NCI-H226 (cell line): ENCODE results near the gene TMEM139.
"Not testable (repeated sequence)": the region's sequence is repeated elsewhere in the genome, so short reads cannot be mapped to it uniquely, and the experiment has no call there.

Experiments used
- DNase-seq: peaks from one replicate; pipeline ENCODE4 v3.0.0-alpha.2; 2015

The TMEM139 gene

GRCh38 chr7:143259765-143260164 lies 25.0 kb upstream of the TMEM139 start:
- DNase-seq, result no peak

GRCh38 chr7:143261901-143262300 lies 22.9 kb upstream of the TMEM139 start:
- no peak for DNase-seq

- peak; percentile 72 for DNase-seq
Observed at GRCh38 chr7:143263266-143264195, 21.2 kb upstream of the TMEM139 start, which contains the start of gene GSTK1. TSS of gene GSTK1 (plus strand) at chr7:143263441. CDS start at chr7:143263514, 73 bp downstream.

GRCh38 chr7:143264196-143264568 lies 20.6 kb upstream of the TMEM139 start:
- DNase-seq, result not testable (repeated sequence)

- DNase-seq, result no peak
Observed at GRCh38 chr7:143265017-143265693, 19.6 kb upstream of the TMEM139 start.

- DNase-seq, result no peak
Observed at GRCh38 chr7:143269251-143269650, 15.5 kb upstream of the TMEM139 start.

GRCh38 chr7:143271240-143271639 lies 13.5 kb upstream of the TMEM139 start:
- no peak for DNase-seq

- no peak for DNase-seq
Observed at GRCh38 chr7:143272871-143273270, 11.9 kb upstream of the TMEM139 start.

GRCh38 chr7:143279186-143280098 lies 5.3 kb upstream of the TMEM139 start:
- DNase-seq, result peak; percentile 23

- no peak for DNase-seq
Observed at GRCh38 chr7:143280160-143280559, 4.6 kb upstream of the TMEM139 start.

GRCh38 chr7:143280566-143280965 lies 4.2 kb upstream of the TMEM139 start:
- DNase-seq, result no peak

- DNase-seq, result no peak
Observed at GRCh38 chr7:143281529-143281928, 3.2 kb upstream of the TMEM139 start.

GRCh38 chr7:143282124-143282523 lies 2.6 kb upstream of the TMEM139 start:
- DNase-seq, result no peak

GRCh38 chr7:143283381-143283780 lies 1.4 kb upstream of the TMEM139 start:
- no peak for DNase-seq

GRCh38 chr7:143285470-143285778 lies 666 bp downstream of the TMEM139 start:
- DNase-seq, result peak; percentile 18

- no peak for DNase-seq
Observed at GRCh38 chr7:143285806-143286521, 1.2 kb downstream of the TMEM139 start.

GRCh38 chr7:143286522-143286890 lies 1.7 kb downstream of the TMEM139 start:
- no peak for DNase-seq

- DNase-seq, result no peak
Observed at GRCh38 chr7:143287339-143287934, 2.7 kb downstream of the TMEM139 start.

- DNase-seq, result peak; percentile 94
Observed at GRCh38 chr7:143287935-143288826, 3.4 kb downstream of the TMEM139 start, which contains the start of gene CASP2. TSS of gene CASP2 (plus strand) at chr7:143288351. CDS start at chr7:143288456, 105 bp downstream.

- DNase-seq, result no peak
Observed at GRCh38 chr7:143288836-143289235, 4.1 kb downstream of the TMEM139 start.

- DNase-seq, result no peak
Observed at GRCh38 chr7:143289421-143289820, 4.7 kb downstream of the TMEM139 start.
